NCI-H2196 treated with DMSO at 0.1 percent for 48 hours (cell line): ENCODE measurements around the gene LHPP.
"Not testable (repeated sequence)": the region's sequence is repeated elsewhere in the genome, so short reads cannot be mapped to it uniquely, and the experiment has no call there.

Experiments used
- DNase-seq: peaks from one replicate; lab custom pipeline; 2025; ENCODE audit not compliant: unreplicated experiment; lab: John Stamatoyannopoulos, UW

The LHPP gene

GRCh38 chr10:124569623-124570470, 108.2 kb downstream of the LHPP start:
- no peak for DNase-seq

DNA sequence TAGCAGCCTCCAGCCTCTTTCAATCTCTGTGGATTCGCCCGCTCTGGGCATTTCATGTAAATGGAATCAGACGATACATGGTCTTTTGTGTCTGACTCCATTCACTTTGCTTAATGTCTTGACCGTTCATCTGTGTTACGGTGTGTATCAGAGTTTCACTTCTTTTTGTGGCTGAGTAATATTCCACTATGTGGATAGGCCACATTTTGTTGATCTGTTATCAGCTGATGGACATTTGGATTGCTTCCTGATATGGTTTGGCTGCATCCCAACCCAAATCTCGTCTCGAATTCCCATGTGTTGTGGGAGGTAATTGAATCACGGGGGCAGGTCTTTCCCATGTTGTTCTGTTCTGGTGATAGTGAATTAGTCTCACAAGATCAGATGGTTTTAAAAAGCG, 109.0 kb downstream of the LHPP start:
- DNase-seq = no peak

- no peak for DNase-seq
Observed at GRCh38 chr10:124572751-124573150, 111.1 kb downstream of the LHPP start.

DNA sequence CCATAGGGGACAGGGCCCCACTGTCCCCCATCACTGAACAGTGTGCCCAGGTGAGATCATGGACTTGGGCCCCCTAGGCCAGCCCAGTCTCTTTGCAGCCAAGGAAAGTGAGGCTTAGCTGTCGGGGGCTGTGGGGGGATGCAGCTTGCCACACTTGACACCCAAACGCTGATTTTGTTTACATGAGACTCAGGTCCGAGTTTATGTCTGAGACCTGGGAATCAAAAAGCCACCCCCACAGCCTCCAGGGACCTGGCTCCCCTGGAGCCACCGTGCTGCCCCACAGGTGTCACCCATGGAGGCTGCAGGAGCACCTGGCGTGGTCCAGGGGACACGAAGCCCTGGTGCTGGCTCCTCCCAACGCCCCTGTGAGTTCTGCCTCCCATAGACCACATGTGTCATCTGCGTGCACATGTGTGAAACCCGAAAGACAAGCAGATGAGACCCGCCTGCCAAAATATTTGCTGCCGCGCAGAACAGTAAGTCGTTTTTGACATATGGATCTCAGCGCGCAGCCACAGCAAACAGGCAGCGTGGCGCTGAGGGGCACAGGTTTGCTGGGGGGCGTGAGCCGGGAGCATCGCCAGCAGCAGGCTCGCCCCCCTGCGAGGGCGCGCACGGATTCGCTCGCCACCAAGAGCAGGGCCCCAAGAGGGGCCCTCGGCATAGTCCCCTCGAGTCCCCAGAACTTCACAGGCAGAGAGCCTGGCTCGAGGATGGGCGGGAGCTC, 112.3 kb downstream of the LHPP start:
- DNase-seq = no peak

DNA sequence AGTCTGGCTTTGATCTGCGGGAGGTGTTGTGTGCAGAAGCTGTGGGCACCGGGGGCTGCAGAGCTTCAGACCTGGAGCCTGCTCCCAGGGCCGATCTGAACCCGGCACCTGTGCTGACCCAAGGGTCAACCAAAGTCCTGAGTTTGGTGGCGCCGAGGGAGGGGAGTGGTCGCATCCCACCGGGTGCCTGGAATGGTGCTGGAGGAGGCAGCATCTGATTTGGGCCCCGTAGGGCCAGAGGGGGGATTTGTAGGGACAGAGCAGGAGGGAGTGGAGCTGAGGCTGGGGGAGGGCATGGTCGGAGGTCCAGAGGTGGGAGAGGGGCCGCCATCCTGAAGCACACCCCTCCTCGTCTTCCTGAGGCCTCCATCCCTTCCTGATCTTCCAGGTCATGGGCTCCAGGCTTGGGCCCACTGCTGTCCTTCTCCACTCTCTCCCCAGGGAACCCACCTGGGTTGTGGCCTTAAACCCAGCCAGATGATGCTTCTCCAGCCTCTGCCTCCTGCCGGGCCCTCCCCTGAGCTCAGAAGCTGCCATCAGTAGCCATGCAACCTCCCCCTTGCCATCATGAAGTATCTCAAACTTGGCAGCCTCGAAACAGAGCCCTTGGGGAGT, 112.9 kb downstream of the LHPP start:
- no peak for DNase-seq

DNA sequence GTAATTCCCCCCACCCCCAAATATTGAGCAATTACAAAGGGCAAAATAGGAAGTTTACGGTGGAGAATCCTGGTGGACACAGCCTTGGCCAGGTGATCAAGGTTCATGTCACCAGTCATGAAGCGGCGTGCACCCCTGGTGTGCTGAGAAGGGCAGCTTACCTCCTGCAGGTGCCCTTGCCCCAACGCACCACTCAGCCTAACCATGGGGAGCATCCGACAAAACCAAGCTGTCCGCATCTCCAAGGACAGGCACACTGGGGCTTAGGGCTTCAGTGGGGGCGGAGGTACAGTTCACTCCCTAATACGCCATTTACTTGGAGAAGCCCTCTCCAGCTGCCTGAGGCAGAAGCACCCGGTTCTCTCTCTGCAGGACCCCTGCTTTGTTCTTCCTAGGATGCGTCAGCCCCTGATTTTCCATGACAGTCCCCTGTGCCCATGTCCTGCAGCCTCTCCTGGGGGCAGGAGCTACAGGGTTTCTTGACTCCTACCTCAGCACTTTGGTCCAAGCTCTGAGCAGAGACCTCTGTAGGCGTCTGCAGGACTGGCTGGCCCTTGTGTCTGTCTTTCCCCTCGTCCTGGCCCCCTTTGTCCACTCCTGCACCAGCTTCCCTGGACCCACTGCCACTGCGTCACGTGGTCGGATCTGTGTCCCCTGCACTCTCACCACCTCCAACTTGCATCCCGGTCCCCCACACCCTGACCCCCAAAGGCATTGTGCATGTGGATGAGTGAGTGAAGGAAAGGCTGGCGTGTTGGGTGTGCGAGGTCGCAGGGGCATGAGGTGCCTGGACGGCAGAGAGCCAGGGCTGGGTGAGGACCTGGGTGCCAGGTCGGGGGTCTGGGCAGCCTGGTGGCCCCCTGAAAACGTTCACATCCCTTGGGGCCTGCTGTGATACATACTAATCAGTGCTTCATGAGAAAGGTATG, 113.7 kb downstream of the LHPP start:
- no peak for DNase-seq

- DNase-seq = no peak
Observed at GRCh38 chr10:124576526-124577420, 115.2 kb downstream of the LHPP start.

DNA sequence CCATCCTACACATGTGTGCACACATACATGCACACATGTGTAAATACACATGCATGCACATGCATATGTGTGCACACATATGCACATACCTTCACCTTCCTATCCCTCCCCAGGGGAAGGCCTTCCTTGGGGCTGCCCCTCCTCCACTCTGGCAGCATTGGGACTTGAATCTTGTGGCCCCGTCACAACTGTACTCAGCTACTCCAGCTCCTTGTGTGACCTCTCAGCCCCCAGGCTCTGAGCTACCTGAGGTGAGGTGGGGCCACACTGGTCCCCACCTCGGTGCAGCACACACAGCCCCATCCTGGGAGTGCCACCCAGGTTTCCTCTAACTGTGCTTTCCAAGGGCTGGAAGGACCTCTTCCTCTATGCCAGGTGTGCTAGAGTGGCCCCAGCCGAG, 116.0 kb downstream of the LHPP start:
- no peak for DNase-seq

GRCh38 chr10:124578231-124579010, 116.8 kb downstream of the LHPP start:
- DNase-seq = no peak

DNA sequence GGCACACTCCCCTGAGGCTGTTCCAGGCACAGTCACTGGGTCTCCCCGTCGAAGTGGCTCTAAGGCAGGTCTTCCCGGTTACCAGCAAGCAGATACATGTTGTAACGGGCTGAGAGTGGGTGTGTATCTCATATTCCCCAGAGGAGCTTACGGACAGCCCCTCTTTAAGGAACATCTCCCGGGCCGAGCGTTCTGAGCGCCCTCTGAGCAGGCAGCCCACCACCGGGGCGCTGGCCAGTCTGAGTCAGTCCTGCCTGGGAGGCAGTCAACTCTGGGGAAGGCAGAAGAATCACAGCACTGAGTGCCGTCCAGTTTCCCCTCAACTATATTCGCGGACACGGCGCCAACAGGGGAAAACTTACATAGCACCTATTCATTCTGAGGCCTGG, 117.4 kb downstream of the LHPP start:
- DNase-seq = no peak

GRCh38 chr10:124586142-124586541, 124.5 kb downstream of the LHPP start:
- no peak for DNase-seq

GRCh38 chr10:124587811-124588211, 126.2 kb downstream of the LHPP start:
- no peak for DNase-seq

- DNase-seq = not testable (repeated sequence)
Observed at GRCh38 chr10:124588341-124588735, 126.7 kb downstream of the LHPP start.

DNA sequence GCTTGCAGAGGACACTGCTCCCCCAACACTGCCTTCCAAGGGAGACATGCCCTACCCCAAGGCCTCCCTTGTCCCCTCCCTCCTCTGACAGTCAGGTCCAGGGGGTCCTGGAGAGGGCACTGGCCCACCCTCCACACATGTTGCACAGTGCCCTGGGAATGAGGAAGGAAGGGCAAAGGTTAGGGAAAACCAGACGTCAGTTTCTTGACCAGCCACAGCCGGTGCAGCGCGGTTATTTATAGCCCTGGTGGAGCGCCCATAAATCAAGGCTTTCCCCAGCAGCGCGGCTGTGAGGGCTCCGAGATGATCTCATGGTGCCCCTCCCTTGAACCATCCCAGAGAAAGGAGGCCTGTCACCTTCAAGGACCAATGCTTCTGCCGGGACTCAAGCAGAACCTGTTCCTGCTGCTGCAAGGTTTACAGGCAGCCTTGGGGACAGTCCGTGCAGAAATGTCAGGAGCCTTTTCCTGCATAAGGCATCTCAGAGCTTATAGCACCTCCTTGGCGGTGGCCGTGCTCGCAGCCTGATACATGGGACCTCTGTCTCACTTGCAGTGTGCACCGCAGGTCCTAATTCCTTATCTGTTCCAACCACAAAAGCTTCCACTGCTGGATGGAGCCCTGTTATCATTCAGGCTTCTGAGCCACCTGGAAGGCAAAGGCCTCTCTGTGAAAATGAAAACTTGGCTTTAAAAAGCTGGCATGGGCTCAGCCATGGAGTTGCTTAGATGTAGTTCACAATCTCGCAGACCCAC, 127.3 kb downstream of the LHPP start:
- no peak for DNase-seq

DNA sequence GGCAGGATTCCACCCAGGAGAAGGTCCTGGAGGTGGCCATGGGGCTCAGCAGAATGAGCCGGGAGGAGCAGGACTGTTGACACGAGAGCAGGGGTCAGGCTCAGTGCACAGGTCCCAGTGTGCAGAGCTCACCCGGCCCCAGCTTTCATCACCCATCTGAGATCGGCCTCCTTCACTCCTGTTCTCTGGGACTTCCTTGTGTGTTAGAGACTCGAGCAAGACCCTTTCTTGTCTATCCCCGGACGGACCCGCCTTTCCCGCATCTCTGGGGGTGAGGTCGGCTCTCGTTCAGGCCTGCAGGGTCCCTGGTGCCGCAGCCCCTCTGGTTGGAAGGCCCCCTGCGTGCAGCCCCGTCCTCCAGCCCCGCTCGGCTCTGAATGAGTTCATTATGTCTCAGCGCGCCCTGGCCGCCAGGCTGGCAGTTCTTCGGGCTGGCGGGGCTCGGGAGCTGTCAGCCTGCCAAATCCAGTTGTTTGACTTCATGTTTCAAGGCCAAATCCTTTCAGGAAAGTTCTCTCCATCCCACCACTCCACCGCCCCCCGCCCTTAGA, 127.9 kb downstream of the LHPP start:
- DNase-seq = no peak

DNA sequence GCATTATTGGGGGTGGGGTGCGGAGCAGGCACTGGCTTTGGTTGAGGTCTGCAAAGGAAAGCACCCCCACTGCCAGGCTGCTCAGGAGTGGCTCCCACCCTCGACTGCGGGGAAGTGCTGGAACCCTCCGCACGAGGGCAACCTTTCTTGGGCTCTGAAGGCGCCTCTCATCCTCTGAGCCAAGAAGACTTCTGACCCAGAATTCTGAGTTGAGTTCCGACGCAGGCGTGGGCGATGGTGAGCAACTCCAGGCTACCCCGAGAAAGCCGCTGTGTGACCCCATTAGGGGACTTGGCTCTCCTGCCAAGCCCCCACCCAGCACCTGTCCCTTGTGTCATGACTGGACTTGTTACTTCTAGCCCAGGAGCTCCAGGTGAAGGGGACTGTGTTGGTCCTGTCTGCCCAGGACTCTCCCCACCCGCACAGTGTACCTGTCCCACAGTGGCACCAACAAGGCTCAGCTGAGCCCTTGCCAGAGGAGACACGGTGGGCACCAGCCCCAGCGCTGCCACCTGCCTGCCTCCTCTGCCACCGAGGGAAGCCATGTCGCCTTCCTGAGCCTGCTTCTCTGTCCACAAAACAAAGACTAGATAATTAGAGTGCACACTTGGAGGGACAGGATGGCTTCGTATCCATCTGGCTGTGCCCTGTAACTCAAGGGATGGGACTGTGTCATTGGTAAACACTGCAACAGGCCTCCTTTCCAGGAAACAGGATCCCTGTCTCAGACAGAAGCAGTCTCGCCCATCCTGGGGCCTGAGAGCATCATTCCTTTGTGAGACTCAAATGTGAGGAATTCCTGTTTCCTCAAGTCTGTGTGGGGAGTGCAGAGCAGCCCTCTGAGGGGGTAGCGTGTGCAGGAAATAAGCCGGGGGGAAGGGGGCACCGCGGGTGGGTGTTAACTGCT, 128.8 kb downstream of the LHPP start:
- no peak for DNase-seq

DNA sequence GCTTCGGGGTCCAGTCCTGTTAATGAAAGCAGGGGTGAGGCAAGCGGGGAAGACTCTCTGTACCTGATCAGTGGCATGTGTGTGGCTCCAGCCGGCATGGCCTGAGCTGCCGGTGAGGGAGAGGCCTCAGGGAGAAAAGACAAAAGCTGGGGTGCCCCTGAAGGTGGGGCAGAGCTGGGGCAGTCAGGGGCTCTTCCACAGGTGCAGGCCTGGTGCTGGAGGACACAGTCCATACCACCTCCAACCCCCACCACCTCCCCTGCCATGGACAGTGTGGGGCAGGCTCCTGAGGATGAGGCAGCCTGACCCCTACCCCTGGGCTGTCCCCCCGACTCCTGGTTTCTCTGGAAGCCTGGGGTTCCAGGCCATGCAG, 129.5 kb downstream of the LHPP start:
- DNase-seq = no peak
